Epithelial cell of proximal tubule (primary cell): ENCODE measurements around the gene CAGE1. TPM values are rescaled to one million over a fixed set of nuclear protein-coding genes. Genes with fewer than 3 reads are reported as not detected.
"Not testable (repeated sequence)": the region's sequence is repeated elsewhere in the genome, so short reads cannot be mapped to it uniquely, and the experiment has no call there.

Source experiments
- DNase-seq: peaks from one replicate; pipeline ENCODE4 v3.0.0-alpha.2; 2011; ENCODE audit warnings: low read depth
- H3K4me3 ChIP-seq: 2 replicates; pipeline ENCODE4 v1.5.1; 2011; ENCODE audit warnings: low read depth, mild to moderate bottlenecking, low read length
- CTCF ChIP-seq: conservative IDR thresholded peaks from 2 replicates; pipeline ENCODE4 v1.5.1; 2012; ENCODE audit warnings: low read depth, mild to moderate bottlenecking, low read length
- total RNA-seq: library from RNA; depleted of rRNA; stranded (reverse); fragments of >200 nt; gene quantifications from 2 replicates; pipeline ENCODE4 v1.2.3, GENCODE V29; 2015

CAGE1 gene
- total RNA-seq, 1 donor from 2014 or later = not detected

GRCh38 chr6:7367408-7367807 lies 22.1 kb downstream of the CAGE1 start:
- H3K4me3 ChIP-seq = no peak overlapping the region
- no peak for DNase-seq
- TF ChIP-seq CTCF = no peak

- H3K4me3 ChIP-seq, DNase-seq: not testable (repeated sequence)
Measured at GRCh38 chr6:7351916-7352315, 37.6 kb downstream of the CAGE1 start.

- H3K4me3 ChIP-seq, DNase-seq: not testable (repeated sequence)
Measured at GRCh38 chr6:7350591-7350990, 39.0 kb downstream of the CAGE1 start.

GRCh38 chr6:7347551-7347997 lies 42.0 kb downstream of the CAGE1 start:
- not testable (repeated sequence) for DNase-seq, H3K4me3 ChIP-seq

- not testable (repeated sequence) for DNase-seq
Measured at GRCh38 chr6:7344773-7345450, 44.6 kb downstream of the CAGE1 start.

GRCh38 chr6:7343546-7344475 lies 45.7 kb downstream of the CAGE1 start:
- no peak overlapping the region for H3K4me3 ChIP-seq
- no peak for DNase-seq
- TF ChIP-seq CTCF = no peak

More at GRCh38 chr6:7344773-7345450, 44.6 kb downstream of the CAGE1 start:
- not testable (repeated sequence) for H3K4me3 ChIP-seq

- H3K4me3 ChIP-seq = no peak overlapping the region
- TF ChIP-seq CTCF = no peak
- no peak for DNase-seq
Measured at GRCh38 chr6:7341989-7342742, 47.4 kb downstream of the CAGE1 start.

GRCh38 chr6:7341271-7341670 lies 48.3 kb downstream of the CAGE1 start:
- no peak for TF ChIP-seq CTCF
- no peak for DNase-seq
- H3K4me3 ChIP-seq = no peak overlapping the region
